ENCODE results near the gene PRKAA1. TPM values are rescaled to one million over a fixed set of nuclear protein-coding genes. Genes with fewer than 3 reads are reported as not detected.

The PRKAA1 gene
- total and polyA plus RNA-seq, 2 of the 13 experiments (the other 11 are each of a cell fraction or from before 2014, with no cell fraction given), result 36.6 to 58.0 TPM

- ChIA-PET CTCF (ENCODE audit: low intra/inter-chr PET ratio, low total read pairs) (no interaction called here), POLR2A (interaction anchor here (0.9 to 1.6 kb wide), 2 partner anchors 28 to 33 kb away, joined by 3 read pairs; partner anchors contain the start of gene RPL37)
- Histone ChIP-seq H3K79me2 (ENCODE audit: insufficient read depth, low read length) (peaks cover 6% of the 10 kb centered on the region), H3K4me3 (replicated peaks in 1 of 3; ENCODE audit: insufficient read depth in 1 of 3, low read depth in 2 of 3, low read length in 3 of 3) (no peak overlapping the region), H3K36me3 (replicated peaks in 1 of 2; ENCODE audit: control insufficient read depth in 1 of 2, insufficient read depth in 2 of 2, low read length in 2 of 2) (no peaks in the 10 kb centered on the region), H3K9me3 (ENCODE audit: low read length) (no peaks in the 10 kb centered on the region), H3K4me1 (ENCODE audit: insufficient read depth, low read length) (peaks cover 29% of the 10 kb centered on the region), H2AFZ (ENCODE audit: low read length) (no peak overlapping the region), H4K20me1 (ENCODE audit: insufficient read depth, low read length) (no peaks in the 10 kb centered on the region), H3K27ac (ENCODE audit: extremely low read length, insufficient read depth, low read length) (peak overlapping the region; percentile 38), H3K4me2 (ENCODE audit: low read depth, low read length) (peak overlapping the region; percentile 25), H3K27me3 (ENCODE audit: control insufficient read depth in 1 of 2, insufficient read depth in 2 of 2, low read length in 2 of 2) (no peaks in the 10 kb centered on the region; a peak in 1 of 5 replicates), H3K9ac (ENCODE audit: insufficient read depth, low read depth, low read length) (no peak overlapping the region)
- 57% methylated on average over 8 of the region's 8 CpGs for WGBS (ENCODE audit: low lambda C conversion rate)
- in situ Hi-C loops (cut with HindIII; ENCODE audit: extremely low pct_ligation_motif_present, low pct_unique_long_range_greater_than_20kb), result no loop called here
- peak; percentile 75 for DNase-seq (ENCODE audit: low spot score)
- no TSS peak for BruUV-seq (replicated peaks)
- FAIRE-seq, result peak; percentile 42
- peak; percentile 7; the same call in 2 of the 3 replicates for ATAC-seq
- intact Hi-C loops (cut with micrococcal nuclease; ENCODE audit: unreplicated experiment), result loop anchor here (2.0 kb wide), 1 partner anchor 23 kb away; no protein-coding TSS in a partner anchor
- TF ChIP-seq ZNF281 (CRISPR knock-in tag; IDR thresholded peaks at IDR 0.05; ENCODE audit: borderline replicate concordance) (peak; percentile 90; the same call in 1 of the 2 replicates), ZNF644 (CRISPR knock-in tag; IDR thresholded peaks at IDR 0.05; ENCODE audit: low read depth) (0 out of 2 replicates have a peak, but pooled peaks have one; percentile 17), ARID3A (IDR thresholded peaks at IDR 0.05; ENCODE audit: low read depth, low read length) (0 out of 2 replicates have a peak, but pooled peaks have one; percentile 14), FOXA3 (CRISPR knock-in tag; IDR thresholded peaks at IDR 0.05) (peak; percentile 29), GATAD2A (CRISPR knock-in tag; IDR thresholded peaks at IDR 0.05) (0 out of 2 replicates have a peak, but pooled peaks have one; percentile 36), EP300 (IDR thresholded peaks at IDR 0.05; ENCODE audit: low read depth in 2 of 2, low read length in 2 of 2) (0 out of 4 replicates have a peak, but pooled peaks of 1 of the 2 experiments have one; percentile 13), EP300 (CRISPR knock-in tag; IDR thresholded peaks at IDR 0.05; ENCODE audit: borderline replicate concordance) (no peak), SALL1 (CRISPR knock-in tag; IDR thresholded peaks at IDR 0.05) (no peak; the same call in 1 of the 2 replicates), TRIM22 (IDR thresholded peaks at IDR 0.05) (no peak), ZNF317 (CRISPR knock-in tag; IDR thresholded peaks at IDR 0.05) (0 out of 2 replicates have a peak, but pooled peaks have one; percentile 20), ARID5B (CRISPR knock-in tag; IDR thresholded peaks at IDR 0.05) (peak; percentile 19; the same call in 1 of the 2 replicates), MED8 (CRISPR knock-in tag; IDR thresholded peaks at IDR 0.05; ENCODE audit: insufficient replicate concordance) (peak; percentile 28)
Observed at GRCh38 chr5:40801771-40802562, 3.8 kb upstream of the PRKAA1 start.

Measured in HepG2 (cell line).